Skeletal muscle satellite cell (primary cell): ENCODE data around the gene SLC7A6.

Experiments
- H3K27me3 ChIP-seq: 2 replicates; pipeline ENCODE4 v1.7.0; 2013; ENCODE audit warnings: low read length; ENCODE audit not compliant: control insufficient read depth, insufficient read depth
- H3K36me3 ChIP-seq: 2 replicates; pipeline ENCODE4 v1.7.0; 2013; ENCODE audit warnings: mild to moderate bottlenecking, control low read depth, low read length; ENCODE audit not compliant: insufficient read depth
- H3K4me1 ChIP-seq: 2 replicates; pipeline ENCODE4 v1.7.0; 2013; ENCODE audit warnings: low read length; ENCODE audit not compliant: control insufficient read depth, insufficient read depth
- H3K4me2 ChIP-seq: 2 replicates; pipeline ENCODE4 v1.7.0; 2013; ENCODE audit warnings: mild to moderate bottlenecking, low read length
- H3K4me3 ChIP-seq: 2 replicates; pipeline ENCODE4 v1.7.0; 2013; ENCODE audit warnings: low read length
- H3K9ac ChIP-seq: 2 replicates; pipeline ENCODE4 v1.7.0; 2013; ENCODE audit warnings: mild to moderate bottlenecking, low read depth, low read length, moderate library complexity
- H3K9me3 ChIP-seq: replicated peaks from 2 replicates; pipeline ENCODE4 v1.7.0; 2013; ENCODE audit warnings: mild to moderate bottlenecking, control low read depth, low read length

SLC7A6 gene

DNA sequence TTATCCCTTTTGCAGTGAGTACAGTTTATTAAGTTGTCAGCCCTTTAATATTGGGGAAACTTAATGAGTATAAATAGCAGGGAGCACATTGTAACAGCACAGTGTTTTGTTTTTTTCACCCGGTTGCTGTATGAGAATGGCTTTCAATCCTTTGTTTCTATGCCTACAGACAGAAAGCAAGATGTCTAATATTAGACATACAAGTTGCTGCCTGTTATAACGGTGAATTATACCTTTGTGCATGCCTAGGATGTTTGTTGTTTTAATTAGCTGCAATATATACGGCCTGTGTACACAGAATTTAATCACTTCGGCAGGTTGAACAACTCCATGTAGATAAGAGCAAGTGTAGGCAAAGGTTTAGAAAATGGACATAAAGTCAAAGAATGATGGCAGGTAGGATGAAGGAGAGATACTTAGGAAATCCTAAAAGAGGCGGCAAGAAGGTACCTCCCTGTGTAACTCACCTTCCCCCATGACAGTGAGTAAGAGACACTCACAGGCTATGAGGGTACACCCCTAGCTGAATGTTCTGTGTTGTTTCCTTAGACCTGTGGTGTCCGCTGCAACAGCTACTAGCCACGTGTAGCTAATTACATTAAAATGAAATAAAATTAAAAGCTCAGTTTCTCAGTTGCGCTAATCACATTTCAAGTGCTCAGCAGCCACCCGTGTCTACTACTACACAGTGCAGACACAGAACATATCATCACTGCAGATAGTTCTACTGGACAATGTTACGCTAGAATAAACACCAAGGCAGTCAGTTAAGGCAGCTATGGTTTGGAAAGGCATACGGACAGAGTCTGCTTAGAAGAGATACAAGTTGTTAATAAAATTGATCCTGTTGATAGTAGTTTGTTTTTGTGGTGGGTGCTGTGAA is 35.5 kb downstream of the SLC7A6 start:
- Histone ChIP-seq H3K9ac (no peak overlapping the region), H3K36me3 (peaks cover 93% of the 10 kb centered on the region), H3K27me3 (no peaks in the 10 kb centered on the region), H3K9me3 (no peaks in the 10 kb centered on the region), H3K4me3 (no peak overlapping the region), H3K4me2 (no peak overlapping the region), H3K4me1 (peaks cover 19% of the 10 kb centered on the region)

DNA sequence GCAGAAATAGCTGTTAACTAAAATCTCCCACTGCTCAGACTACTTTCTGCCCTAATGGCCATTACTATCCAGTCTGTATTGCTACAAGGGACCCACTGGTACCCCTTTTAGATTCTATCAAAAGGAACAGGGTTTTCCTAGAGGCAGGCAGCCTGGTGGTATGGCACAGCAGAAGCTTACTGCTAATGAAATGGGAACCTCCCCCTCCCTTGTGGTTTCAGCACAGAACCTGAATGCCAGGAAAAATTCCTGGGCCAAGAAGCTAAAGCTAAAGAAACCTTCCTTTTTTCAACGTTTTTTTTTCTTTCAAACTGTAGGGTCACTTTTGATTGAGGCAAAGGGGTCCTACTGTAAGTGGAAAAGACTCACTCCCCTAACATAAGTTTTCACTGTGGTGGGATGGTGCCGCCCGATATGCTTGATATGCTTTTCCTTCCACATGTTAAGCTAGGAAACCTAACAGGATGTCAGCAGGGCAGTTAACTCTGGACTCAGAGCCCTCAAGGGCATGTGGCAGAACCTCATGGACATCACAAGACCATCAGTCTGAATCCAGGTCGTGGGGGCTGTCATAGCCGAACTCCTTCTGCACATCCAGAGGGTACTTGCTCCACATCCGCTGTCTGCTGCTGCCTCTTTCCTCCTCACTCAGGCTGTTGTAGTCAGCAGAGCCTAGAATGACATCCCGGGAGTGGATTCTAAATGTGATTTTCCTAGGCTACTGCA is 36.6 kb downstream of the SLC7A6 start:
- H3K27me3 ChIP-seq = no peaks in the 10 kb centered on the region
- H3K4me2 ChIP-seq = no peak overlapping the region
- peaks cover 91% of the 10 kb centered on the region for H3K36me3 ChIP-seq
- H3K9ac ChIP-seq = no peak overlapping the region
- H3K4me1 ChIP-seq = peaks cover 19% of the 10 kb centered on the region
- H3K4me3 ChIP-seq = no peak overlapping the region
- H3K9me3 ChIP-seq = no peaks in the 10 kb centered on the region

DNA sequence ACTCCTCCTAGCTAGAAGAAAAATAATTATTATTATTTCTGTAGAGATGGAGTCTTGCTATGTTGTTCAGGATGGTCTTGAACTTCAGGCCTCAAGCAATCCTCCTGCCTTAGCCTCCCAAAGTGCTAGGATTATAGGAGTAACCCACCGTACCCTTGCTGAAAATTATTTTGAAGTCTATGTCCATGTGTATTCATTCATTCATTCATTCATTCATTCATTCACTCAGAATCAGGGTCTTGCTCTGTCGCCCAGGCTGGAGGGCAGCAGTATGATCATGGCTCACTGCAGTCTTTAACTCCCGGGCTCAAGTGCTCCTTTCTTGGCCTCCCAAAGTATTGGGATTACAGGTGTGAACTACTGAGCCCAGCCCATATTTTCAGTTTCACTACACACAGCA is 42.3 kb downstream of the SLC7A6 start:
- H3K27me3 ChIP-seq = no peaks in the 10 kb centered on the region
- H3K9me3 ChIP-seq = no peaks in the 10 kb centered on the region
- peaks cover 51% of the 10 kb centered on the region for H3K36me3 ChIP-seq

DNA sequence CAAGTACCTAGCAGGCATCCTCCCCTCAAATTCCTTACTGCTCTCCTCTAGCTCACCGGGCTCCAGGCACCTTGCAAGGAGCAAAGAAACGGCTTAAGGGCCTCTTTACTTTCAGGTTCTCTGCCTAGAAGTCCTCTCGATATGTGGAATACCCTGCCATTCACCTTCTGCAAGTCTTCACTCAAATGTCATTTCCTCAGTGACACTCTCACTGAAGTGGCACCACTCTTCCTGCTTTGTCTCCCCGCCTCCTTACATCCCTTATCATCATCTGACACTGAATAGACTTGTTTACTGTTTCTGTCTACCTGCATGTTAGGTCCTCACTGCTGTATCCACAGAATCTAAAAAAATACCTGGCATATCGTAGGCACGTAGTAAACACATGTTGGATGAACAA is 45.5 kb downstream of the SLC7A6 start:
- H3K9me3 ChIP-seq = no peaks in the 10 kb centered on the region
- H3K27me3 ChIP-seq = no peaks in the 10 kb centered on the region
- H3K4me2 ChIP-seq = peak overlapping the region; percentile 96
- H3K4me3 ChIP-seq = peak overlapping the region; percentile 100
- H3K4me1 ChIP-seq = peaks cover 23% of the 10 kb centered on the region
- peaks cover 28% of the 10 kb centered on the region for H3K36me3 ChIP-seq
- peak overlapping the region; percentile 95 for H3K9ac ChIP-seq

More for the DNA sequence above, 42.3 kb downstream of the SLC7A6 start:
- Histone ChIP-seq H3K9ac (no peak overlapping the region), H3K4me1 (peaks cover 15% of the 10 kb centered on the region), H3K4me2 (no peak overlapping the region), H3K4me3 (no peak overlapping the region)

DNA sequence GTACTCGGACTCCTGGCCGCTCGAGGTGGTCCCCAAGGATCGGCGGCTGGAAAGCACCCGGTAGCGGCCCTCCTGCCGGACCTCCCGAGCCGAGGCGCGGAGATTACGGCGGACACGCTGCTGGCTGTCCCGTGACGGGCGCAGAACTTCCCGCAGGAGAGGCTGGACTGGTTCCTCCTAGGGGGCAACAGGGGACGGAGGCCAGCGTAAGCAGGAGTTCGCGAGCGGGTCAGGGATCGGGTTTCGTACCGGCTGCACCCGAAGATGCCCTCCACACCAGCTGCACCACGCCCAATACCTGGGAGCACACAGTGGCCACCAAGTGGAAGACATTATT is 46.1 kb downstream of the SLC7A6 start:
- Histone ChIP-seq H3K9ac (peak overlapping the region; percentile 95), H3K36me3 (peaks cover 22% of the 10 kb centered on the region), H3K4me1 (peaks cover 23% of the 10 kb centered on the region), H3K27me3 (no peaks in the 10 kb centered on the region), H3K9me3 (no peaks in the 10 kb centered on the region), H3K4me2 (peak overlapping the region; percentile 96), H3K4me3 (peak overlapping the region; percentile 100)

DNA sequence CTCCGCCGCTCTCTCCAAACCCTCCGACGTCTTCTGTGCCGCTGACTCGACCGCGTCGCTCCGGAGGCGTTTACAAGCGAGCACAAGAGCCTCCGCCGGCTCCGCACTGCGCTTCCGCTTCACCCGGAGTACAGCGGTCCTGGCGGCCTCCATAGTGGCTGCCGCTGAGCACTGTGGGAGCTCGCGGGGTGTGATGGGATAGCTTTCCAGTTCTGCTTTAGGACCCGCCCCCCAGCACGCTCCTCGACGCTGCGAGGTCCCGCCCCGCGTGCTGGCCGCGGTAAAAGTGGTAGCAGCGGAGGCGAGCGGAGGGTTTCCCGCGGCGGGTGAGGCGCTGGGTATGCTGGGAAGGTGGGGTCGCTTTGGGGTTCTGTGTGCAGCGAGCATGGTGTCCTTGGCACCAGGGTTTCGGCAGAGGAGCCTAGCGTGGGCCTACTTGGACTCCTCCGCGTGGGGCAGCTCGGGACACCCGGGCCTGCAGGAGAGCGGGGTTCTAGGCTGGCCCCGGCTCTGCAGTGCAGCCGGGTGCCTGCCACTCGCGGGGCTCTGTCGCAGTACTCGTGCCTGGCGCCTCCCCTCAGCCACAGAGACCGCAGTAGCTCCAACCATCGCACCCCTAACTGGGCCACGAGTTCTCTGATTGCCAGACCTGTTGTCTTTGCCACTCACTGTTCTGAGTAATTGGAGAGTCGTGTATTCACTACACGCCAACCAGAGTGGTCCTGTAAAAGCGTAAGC is 46.6 kb downstream of the SLC7A6 start, which contains the start of the genes PRMT7 and SLC7A6OS:
Gene PRMT7 (plus strand): TSS at position 246 of the 738 bp plus-strand sequence. CDS start 4,961 bp downstream, outside the sequence.
Gene SLC7A6OS (minus strand): TSS at position 173 of the 738 bp plus-strand sequence. CDS start 20 bp downstream, at position 153.
- Histone ChIP-seq H3K4me3 (peak within 1 kb of the TSS; percentile 100), H3K9me3 (no peaks in the 10 kb centered on the region), H3K27me3 (no peaks in the 10 kb centered on the region), H3K36me3 (peaks cover 24% of the 10 kb centered on the region), H3K4me1 (peaks cover 23% of the 10 kb centered on the region), H3K4me2 (peak within 1 kb of the TSS; percentile 96), H3K9ac (peak within 1 kb of the TSS; percentile 95)

DNA sequence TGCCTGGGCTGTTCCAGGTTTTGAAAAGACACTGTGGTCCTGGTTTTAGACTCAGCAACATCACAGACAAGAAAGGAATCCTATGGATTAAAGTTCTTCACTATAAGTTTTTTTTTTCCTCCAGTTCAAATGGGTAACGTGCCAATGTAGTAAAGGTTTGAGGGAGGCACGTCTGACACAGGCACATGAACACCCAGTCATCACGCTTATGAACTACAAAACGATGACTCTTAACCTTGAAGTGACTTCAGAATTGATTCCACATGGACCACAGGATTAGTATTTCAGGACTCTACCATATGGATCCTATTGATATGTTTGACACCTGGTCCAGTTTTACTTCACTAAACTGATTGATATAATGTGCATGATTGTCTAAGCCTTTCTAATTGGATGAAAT is 48.8 kb downstream of the SLC7A6 start:
- peaks cover 17% of the 10 kb centered on the region for H3K36me3 ChIP-seq
- H3K4me3 ChIP-seq = no peak overlapping the region
- no peaks in the 10 kb centered on the region for H3K27me3 ChIP-seq
- no peak overlapping the region for H3K4me2 ChIP-seq
- H3K9me3 ChIP-seq = no peaks in the 10 kb centered on the region
- no peak overlapping the region for H3K9ac ChIP-seq
- H3K4me1 ChIP-seq = peaks cover 23% of the 10 kb centered on the region

DNA sequence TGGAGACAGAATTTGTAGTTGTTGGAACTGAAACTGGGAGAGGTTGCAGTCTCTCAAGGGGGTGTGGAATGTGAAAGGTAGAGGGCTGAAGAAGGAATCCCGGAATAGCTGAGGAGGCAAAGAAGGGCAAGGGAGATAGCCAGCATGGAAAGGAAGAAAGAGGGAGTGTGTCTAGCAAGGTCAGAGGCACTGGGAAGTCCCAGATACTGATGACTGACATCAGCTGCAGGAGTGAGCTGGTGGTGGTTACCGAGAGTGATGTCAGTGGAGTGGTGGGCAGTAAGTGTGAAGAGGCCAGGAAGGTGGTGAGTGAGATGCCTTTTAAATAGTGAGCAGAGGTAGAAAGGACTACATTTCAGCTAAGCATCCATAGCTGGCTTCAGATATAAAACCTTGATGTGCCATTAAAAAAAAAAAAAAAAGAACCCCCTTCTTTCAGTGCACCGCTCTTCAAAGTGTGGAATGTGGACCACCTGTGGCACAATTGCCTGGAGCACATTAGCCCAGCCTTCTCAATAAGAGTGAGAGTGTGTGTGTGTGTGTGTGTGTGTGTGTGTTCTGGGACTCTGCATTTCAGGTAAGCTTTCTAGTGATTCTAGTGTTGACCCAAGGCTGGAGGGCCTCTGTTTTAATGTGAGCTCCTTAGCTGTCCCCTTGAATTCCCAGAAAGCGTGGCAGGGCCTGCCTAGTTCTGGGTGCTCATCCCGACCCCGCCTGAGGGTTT is 55.0 kb downstream of the SLC7A6 start:
- Histone ChIP-seq H3K4me2 (no peak overlapping the region), H3K36me3 (peaks cover 28% of the 10 kb centered on the region), H3K9ac (no peak overlapping the region), H3K27me3 (no peaks in the 10 kb centered on the region), H3K4me3 (no peak overlapping the region), H3K9me3 (no peaks in the 10 kb centered on the region), H3K4me1 (no peaks in the 10 kb centered on the region)

DNA sequence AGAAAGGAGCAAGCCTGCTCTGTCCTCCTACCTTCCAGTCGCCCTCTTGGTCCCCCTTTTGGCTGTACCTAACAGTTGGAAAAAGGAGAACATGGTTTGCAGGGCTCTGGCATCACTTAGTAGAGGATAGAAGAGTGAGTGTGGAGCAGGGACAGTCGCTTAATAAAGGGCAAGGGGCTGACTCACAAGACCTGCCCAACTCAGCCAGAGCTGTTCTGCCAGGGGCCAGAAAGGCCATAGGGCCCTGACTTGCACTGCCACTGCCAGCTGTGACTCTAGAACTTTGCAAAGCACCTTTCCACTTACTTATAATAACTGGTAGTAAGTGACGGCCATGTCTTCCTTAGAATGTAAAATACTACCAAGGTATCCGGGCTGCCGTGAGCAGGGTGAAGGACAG is 60.0 kb downstream of the SLC7A6 start:
- no peak overlapping the region for H3K9ac ChIP-seq
- H3K4me2 ChIP-seq = no peak overlapping the region
- peaks cover 39% of the 10 kb centered on the region for H3K36me3 ChIP-seq

DNA sequence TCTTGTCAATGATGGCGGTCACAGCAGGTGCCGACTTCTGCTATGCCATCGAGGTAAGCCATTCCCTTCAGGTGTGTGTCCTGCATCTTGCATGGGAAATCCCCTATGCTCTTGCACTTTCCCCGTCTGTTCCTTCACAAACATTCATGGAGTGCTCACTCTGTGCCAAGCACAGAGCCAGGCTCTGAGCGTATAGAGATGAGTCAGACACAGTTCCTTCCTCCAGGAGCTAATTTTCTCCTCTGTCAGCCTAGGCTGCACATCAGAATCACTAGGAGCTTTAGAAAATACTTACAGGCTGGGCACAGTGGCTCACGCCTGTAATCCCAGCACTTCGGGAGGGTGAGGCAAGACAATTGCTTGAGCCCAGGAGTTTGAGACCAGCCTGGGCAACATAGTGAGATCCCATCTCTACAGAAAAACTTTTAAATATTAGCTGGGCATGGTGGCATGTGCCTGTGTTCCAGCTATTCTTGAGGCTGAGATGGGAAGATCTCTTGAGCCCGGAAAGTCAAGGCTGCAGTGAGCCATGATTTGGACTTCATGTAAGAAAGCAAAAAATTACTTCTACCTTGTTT is 60.5 kb downstream of the SLC7A6 start:
- Histone ChIP-seq H3K36me3 (peaks cover 34% of the 10 kb centered on the region), H3K9ac (no peak overlapping the region), H3K4me1 (no peaks in the 10 kb centered on the region), H3K9me3 (no peaks in the 10 kb centered on the region), H3K27me3 (no peaks in the 10 kb centered on the region), H3K4me2 (no peak overlapping the region), H3K4me3 (no peak overlapping the region)

More for the DNA sequence above, 60.0 kb downstream of the SLC7A6 start:
- H3K4me1 ChIP-seq = no peaks in the 10 kb centered on the region
- H3K27me3 ChIP-seq = no peaks in the 10 kb centered on the region
- H3K9me3 ChIP-seq = no peaks in the 10 kb centered on the region
- no peak overlapping the region for H3K4me3 ChIP-seq
